Measurements from ENCODE around the gene C10orf90.

GRCh38 chr10:126561294-126561920 is 109.1 kb downstream of the C10orf90 start:
- TF ChIP-seq, protein P1, sequence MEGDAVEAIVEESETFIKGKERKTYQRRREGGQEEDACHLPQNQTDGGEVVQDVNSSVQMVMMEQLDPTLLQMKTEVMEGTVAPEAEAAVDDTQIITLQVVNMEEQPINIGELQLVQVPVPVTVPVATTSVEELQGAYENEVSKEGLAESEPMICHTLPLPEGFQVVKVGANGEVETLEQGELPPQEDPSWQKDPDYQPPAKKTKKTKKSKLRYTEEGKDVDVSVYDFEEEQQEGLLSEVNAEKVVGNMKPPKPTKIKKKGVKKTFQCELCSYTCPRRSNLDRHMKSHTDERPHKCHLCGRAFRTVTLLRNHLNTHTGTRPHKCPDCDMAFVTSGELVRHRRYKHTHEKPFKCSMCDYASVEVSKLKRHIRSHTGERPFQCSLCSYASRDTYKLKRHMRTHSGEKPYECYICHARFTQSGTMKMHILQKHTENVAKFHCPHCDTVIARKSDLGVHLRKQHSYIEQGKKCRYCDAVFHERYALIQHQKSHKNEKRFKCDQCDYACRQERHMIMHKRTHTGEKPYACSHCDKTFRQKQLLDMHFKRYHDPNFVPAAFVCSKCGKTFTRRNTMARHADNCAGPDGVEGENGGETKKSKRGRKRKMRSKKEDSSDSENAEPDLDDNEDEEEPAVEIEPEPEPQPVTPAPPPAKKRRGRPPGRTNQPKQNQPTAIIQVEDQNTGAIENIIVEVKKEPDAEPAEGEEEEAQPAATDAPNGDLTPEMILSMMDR (IDR thresholded peaks at IDR 0.05) = no peak
- no peak for TF ChIP-seq POLR2A (IDR thresholded peaks at IDR 0.05)

All from Peyer's patch (tissue), 4 donors.